Right forelimb (tissue), 1 donor: ENCODE results near the gene ABLIM3.
A peak's percentile ranks its signal among the peaks of the same experiment; 100 is the strongest.

Experiments
- DNase-seq: peaks from one replicate; pipeline ENCODE4 v3.0.0-alpha.2; 2018

Gene ABLIM3

DNA sequence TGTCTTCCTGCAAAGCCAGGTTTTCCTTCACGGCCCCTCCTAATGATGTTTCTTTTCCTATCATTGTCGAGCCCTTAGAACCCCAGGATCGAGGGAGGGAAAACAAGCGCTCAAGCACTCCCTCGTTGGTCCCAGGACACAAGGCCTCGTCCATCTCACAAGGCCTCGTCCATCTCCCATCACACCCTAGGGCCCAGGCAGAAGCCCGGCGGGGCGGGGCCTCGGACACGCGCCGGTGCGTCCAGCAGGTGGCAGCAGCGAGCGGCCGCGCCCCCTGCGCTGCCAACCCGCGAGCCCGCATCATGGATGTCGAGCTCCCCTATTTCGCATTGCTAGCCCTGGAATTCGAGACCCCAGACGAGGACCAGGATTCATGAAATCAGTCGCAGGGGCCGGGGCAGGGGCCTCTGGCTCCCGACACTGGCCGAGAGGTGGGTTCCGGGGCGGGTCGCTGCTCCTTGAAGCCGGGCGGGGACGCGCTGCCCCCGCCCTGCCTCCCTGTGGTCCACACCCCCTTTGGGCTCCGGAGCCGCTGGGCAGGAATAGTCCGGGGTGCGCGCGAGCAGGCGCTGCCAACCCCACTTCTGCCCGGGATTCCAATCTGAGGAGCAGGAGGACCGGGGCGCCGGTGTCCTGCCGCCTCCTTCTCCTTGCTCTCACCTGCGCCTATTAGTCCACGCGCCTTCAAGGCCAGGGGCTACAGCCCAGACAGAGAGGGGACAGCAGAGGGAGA lies at the start of gene ABLIM3:
Gene ABLIM3, plus strand, starts transcription at position 270 of the 733 bp plus-strand sequence. CDS start 603 bp downstream, outside the sequence.
- peak; percentile 84 for DNase-seq

DNA sequence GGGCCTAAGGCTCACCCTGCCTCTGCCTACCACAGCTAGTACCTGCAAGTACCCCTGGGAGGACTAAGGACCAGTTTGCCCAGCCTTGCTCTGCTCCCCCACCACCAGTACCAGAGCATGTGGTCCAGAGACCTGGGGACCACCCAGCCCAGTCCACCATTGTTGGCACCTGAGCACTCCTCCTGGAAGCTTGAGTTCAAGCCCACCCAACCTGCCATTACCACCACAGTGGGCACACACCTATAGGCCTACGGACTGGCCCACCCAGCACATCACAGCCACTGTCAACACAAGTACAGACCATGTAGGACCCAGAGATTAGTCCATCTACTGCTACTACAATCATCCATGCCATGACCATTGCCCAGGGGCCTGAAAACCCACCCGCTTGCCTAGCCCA lies 47.7 kb upstream of the ABLIM3 start:
- DNase-seq: no peak

DNA sequence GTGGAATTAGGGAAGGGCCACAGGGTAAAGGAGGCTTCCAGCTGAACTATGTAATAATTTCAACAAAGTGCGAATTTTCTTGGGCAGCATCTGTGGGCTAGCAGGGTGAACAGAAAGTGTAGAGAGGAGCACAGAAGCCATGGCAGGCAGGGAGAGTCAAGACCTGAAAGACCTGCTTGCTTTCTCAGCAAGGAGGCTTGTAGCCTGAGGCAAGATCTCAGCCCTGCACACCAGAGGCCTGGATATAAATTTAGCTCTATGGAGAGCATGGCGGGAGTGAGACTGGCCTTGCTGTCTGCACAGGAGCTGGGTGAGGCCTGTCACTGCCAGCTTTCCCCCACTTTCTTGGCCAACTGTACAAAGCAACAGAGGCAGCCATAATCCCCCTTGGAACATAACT lies 46.3 kb upstream of the ABLIM3 start:
- DNase-seq: no peak

DNA sequence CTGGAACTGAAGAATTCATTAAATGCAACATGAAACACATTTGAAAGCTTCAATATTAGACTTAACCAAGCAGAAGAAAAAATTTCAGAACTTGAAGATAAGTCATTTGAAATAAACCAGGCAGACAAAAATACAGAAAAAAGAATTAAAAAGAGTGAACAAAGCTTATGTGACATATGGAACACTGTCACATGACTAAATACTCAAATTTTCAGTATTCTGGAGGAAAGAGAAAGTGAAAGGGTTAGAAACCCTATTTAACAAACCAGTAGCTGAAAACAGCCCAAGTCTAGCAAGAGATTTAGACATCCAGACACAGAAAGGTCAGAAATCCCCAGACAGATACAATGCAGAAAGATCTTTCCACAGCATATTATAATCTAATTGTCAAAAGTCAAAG lies 41.4 kb upstream of the ABLIM3 start:
- no peak for DNase-seq

DNA sequence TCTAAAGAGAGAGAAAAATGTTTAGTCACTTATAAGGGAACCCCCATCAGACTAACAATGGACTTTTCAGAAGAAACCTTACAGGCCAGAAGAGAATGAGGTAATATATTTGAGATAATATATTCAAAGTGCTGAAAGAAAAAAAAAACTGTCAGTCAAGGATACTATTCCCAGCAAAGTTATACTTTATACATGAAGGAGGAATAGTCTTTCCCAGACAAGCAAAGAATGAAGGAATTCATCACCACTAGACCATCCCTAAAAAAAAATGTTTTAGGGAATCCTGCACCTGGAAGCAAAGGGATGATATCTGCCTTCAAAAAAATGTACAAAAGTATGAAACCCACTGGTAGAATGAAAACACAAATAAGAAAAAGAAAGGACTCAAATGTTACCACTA lies 41.0 kb upstream of the ABLIM3 start:
- DNase-seq: no peak

DNA sequence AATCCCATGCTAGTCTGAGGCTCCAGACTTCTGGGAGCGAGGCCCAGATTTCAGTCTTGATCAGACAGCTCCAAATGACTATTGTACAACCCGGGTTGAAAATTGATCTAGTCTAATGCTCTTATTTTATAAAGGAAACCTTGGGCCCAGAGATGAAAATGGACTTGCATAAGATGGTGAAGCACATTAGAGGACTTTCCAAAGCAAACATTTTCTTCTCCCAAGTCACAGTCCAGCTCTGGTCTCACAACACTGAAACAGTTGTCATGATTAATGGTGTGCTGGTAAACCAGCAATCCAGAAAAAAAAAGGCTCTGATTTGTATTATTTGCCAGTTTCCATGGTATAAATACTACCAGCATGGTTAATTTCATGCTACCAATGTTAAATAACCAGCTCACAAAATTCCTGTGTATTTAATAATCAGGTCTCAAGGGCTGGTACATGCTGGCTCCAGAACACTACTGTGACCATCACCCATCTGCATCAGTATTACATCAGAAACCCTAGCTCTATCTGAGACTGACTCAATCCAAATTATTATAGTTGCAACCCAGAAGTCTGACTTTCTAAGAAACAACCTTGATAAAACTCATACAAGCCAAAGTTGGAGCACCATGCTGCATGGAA lies 32.5 kb upstream of the ABLIM3 start:
- no peak for DNase-seq

DNA sequence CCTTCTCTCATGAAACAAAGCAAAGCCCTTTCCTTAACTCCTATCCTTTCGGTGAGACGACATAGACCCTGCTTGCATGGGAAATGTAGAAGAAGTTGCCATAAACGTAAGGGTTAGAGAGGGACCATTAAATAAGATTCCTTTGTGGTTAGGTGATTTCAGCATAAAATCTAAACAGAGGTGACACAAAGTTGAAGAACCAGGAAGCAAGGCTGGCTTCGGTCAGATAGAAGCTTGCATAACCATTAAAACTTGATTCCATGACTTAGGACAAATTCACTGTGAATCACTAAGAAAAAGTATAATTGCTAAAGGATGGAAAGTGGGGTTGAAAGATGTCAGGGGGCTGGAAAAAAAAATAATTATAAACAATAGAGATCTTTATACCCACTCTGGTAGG lies 30.9 kb upstream of the ABLIM3 start:
- no peak for DNase-seq

DNA sequence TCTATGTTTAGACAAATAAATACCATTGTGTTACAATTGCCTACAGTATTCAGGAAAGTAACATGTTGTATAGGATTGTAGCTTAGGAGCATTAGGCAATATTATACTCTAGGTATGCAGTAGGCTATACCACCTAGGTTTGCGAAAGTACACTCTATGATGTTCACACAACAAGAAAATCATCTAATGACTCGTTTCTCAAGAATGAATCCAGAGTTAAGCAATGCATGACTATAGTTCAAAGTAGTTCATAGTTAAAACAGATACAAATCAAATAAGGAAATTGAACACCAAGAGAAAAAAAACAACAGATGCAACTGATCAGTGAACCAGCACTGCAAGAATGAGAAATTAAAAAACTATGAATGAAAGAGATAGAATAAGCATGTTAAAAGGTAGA lies 27.6 kb upstream of the ABLIM3 start:
- DNase-seq: no peak

DNA sequence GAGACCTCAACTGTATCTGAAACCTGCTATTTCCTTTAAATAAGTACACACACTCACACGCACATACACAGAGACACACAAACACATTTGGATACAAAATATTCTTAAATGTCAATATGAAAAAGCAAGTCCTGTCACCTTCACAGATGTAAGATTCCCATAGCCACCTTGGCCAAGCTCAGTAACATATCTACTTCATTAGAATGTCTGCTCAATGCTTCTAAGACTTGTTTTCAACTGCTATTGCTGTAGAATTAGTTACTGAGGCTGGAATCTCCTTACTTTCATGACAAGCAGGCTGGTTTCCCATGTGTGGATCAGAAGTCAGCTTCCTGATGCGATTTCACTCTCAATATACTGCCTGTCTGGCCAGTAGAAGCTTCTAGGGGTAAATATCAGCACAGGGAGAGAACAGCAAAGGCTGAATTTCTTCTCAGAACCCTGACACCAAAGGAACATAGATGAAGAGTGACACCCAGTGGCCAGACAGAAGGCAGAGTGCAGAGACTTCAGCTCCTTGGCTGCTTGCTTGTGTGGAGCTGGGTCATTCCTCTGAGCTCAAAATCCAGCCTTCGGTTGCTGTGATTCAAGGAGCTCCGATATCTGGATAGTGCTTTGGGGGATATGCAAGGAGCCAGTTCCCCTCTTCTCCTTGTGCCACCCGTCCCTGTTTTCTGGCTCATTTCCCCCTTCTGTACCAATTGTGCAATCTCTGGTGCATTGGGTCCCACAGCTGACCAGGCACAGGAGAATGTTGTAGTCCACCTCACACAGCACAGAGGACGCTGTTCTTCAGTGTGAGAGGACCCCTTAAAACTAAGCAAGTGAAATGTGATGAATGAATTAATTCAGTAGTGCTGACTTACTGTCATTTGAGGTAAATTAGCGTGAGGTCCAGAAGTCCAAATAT lies 26.6 kb upstream of the ABLIM3 start:
- peak; percentile 68 for DNase-seq

DNA sequence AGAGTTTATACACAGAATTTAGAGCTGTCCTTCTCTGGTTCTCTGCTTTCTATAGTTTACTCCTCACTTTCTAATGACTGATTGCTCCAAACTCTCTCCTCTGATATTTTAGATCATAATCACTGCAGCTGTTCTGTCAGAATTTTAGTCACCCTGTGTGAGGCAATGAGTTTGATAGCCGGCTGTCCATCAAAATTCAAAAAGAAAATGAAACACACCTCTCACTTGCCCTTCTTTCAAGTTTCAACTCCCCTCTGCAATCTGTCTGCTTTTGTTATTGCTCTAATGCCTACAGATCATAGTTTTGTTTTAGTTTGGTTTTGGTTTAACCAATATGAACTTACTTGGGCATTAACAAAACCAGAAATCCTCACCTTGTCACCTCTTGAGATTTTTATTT lies 23.3 kb upstream of the ABLIM3 start:
- DNase-seq: no peak

DNA sequence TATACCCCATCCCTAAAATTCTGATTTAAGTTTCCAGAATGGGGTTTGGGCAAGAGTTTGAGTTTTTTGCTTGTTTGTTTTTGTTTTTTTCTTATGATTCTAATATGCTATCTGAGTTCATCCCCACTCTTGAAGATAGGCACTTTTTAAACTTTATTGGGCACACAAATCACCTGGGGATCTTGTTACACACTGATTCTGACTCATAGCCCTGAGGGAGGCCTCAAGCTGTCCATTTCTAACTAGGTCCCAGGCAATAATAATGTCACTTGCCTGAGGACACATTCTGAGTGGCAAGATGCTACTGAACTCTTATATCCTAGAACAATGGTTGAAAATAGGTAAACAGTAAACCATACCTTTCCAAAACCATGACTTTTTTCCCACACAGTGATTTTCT lies 22.8 kb upstream of the ABLIM3 start:
- no peak for DNase-seq

DNA sequence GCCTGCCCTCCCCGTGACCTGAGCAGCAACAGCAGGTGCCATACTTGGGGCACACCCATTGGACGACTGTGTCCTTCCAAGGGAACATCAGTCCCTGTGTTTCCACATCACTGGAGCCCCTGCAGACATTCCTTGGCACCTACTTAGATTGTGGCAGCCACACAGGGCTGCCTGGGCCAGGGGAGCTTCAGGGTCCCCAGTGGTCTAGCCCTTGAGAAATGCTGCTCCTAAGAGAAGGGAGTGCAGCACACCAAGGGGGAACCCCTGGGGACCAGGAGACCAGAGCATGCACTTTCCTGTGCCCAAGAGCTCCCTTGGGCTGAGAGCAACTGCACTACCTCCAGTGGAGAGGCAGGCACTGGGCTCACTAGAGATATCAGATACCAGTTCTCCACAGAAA lies 20.1 kb upstream of the ABLIM3 start:
- DNase-seq: no peak

DNA sequence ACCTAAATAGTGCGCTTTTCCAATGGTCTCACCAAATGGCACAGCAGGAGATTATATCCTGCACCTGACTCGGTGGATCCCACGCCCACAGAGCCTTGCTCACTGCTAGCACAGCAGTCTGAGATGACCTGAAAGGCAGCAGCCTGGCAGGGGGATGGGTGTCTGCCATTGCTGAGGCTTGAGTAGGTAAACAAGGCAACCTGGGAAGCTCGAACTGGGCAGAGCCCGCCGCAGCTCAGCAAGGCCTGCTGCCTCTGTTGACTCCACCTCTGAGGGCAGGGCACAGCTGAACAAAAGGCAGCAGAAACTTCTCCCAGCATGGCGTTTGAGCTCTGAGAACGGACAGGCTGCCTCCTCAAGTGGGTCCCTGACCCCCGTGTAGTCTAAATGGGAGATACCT lies 18.1 kb upstream of the ABLIM3 start:
- DNase-seq: no peak

DNA sequence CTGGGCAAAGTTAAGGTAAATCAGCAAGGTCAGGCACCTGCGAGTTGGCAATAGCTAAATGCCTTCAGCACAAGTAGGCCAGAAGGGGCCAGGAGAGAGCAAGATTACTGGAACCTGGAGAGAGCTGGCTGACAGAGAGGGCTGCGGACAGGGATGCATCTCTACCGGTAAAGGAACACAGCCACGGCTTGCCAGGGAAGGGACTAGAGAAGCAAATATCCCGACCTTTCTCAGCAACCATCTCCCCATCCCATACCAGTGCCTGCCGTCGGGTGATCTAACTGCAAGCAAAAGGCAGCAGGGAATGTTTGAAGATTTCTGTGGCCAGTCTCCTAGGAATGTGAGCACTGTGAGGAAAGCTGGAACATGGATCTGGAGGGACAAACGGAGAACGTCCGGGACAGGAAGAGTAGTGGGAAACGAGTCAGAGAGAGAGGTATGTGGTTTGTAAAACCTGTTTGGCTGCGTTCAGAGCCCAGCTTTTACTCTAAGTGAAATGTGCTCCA lies 15.9 kb upstream of the ABLIM3 start:
- no peak for DNase-seq

DNA sequence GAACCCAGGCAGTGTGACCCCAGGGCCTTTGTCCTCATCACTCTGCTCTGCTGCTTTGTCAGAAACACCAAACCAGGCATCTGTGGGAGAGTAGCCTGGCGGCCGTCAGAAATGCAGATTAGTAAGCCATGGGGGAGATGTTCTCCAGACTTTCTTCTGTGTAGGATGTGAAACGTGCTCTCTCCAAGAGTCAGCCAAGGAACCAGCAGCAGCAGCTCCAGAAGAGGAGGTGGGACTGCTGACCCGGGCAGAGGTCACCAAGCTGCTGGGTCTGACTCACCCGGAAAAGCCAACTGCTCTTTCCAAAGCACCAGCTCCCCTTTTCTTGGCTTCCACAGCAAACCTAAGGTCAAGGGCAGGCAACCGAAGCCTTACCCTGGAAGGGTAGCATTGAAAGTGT lies 14.4 kb upstream of the ABLIM3 start:
- no peak for DNase-seq

DNA sequence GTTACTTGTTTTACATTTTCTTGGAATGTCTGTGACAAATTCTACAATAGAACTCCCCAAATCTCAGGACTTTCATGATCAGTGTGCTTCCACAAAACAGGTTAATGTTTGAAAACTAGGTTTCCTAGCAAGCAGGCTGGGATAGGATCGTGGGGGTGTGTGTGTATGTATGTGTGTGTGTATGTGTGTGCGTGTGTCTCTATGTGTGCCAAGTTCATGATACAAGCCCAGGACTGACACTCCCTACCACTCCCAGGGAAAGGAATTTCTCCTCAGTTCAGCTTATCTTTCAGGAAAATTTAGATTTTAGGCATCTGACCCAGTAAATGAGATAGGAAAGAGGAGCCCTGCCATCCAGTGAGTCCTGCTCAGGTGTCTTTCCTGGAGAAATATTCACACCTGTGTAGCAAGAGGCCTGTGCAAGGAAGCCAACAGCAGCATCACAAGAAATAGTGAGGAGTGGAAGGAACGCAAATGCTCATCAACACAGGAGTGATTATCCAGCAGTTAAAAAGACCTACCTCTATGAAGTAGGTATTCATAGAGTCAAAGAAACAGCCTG lies 13.8 kb upstream of the ABLIM3 start:
- no peak for DNase-seq

DNA sequence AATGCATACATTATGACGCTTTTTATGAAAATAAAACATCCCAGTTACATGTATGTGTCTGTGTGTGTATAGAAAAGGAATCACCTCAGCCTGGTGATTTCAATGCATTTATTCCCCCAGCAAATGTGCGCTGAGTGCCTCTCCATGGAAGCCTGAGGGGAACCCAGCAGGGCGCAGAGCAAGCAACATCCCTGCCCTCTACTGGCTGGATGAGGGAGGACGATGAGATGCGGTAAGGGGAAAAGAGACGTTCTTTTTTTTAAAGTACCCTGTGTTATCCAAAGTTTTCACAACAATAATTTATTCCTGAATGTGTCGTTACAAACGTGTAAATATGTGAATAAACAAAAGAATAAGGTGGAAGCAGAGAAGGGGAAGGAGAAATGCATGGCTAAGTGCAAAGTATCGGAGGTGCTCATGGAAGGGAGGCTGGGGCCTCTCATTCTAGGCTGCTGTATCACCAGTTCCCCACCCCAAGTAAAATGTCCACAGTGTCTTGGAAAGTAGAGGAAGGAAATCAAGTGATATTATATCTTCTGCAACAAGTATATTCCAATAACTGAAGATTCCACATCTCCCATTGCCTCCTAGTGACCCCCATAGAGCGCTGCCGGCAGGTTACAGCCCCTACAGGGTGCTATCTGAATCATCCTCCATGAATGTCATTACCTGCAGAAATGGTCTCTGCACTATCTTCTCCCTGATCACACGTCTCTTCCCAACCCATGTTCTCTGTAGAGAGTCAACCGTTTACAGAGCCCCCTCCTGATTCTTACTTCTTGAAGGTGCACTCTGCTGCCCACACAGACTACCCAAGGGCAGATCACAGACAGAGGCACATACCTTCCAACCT lies 13.0 kb upstream of the ABLIM3 start:
- DNase-seq: no peak

DNA sequence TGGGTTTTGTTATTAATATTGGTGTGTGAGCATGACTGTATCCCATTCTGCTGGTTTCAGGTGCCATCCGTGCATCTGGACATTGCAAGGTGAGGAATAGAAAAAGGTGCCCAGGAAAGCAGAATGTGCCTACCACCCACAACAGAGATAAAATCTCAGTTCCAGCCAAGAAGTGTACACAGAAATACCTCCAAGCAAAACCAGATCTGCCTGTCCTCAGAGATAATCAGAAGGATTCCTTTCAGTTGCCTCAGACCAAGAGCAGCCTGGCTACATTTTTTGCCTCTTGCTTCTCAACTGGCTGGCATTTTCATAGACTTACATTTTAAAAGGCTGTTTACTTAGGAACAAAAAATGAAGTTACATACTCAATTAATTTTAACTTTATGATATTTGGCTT lies 12.1 kb upstream of the ABLIM3 start:
- no peak for DNase-seq

DNA sequence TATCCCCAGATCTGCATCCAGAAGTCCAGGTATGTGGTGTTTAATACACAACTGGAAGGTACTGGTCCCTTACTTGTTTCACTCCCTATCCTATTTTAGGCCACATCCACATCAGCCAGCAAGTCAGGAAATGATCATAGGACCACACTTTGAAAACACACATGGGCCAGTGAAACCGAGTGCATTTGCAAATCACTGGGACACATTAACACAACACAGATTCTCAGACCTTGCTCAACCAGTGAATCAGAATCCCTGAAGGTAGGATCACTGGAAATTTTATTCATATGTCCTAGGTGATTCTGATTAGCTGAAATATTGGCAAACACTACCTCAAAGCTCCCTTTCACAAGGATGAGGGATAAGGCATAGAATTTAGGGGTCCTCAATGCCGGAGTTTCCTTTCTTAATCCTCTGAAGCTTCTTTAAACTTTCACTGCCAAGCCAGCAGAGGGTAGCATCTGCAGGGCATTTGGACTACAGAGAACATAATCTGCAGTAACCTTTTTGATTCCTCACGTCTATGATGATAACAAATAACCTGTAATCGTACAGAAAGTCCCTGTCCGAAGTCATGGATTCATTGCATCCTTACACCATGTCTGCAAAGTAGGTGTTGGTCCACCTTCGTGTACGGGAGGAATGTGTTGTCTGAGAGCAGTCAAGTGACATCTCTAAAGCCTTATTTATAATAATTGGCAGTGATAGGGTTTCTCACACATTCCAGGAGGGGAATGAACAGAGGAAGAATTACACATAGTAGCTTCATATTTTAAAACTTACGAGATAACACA lies 11.0 kb upstream of the ABLIM3 start:
- DNase-seq: no peak

DNA sequence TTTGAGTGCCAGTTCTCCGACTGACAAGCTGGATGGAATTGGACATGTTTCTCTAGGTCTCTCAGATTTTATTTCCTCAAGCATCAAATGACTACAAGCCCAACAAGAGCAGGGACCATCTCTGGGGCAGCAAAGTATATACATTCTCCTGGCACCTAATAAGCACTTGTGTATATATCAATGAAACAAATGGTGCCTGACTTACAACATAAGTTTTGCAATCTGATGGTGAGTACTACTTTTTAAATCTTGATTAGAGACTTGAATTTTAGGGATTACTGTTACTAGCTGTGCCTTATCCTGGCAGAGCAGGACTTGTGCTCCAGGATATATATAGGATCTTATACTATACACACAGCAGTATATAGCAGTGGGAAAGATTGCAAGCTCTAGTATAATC lies 8.8 kb upstream of the ABLIM3 start:
- DNase-seq: no peak
